ENCODE data around the gene SEMA3B. TPM values are rescaled to one million over a fixed set of nuclear protein-coding genes. Genes with fewer than 3 reads are reported as not detected.

SEMA3B gene
- total and polyA plus RNA-seq, 2 donors from 2014 or later: 96.1 to 99.9 TPM

GRCh38 chr3:50268276-50268675, 671 bp upstream of the SEMA3B start:
- FAIRE-seq: no peak
- H3K4me3 ChIP-seq (ENCODE audit: low read length in 3 of 3): peak overlapping the region in 2 of 3 donors; percentile 3 to 84

GRCh38 chr3:50269460-50269859, 513 bp downstream of the SEMA3B start:
- Histone ChIP-seq H3K4me1 (ENCODE audit: control insufficient read depth in 2 of 3, insufficient read depth in 2 of 3, low read depth in 1 of 3, low read length in 3 of 3) (peaks cover 0 to 60% (median 45%) of the 10 kb centered on the region in 3 donors), H3K4me3 (ENCODE audit: low read length in 3 of 3) (peak overlapping the region; percentile 44 to 84 (median 73)), H3K9me3 (ENCODE audit: control insufficient read depth in 2 of 3, insufficient read depth in 1 of 3, low read length in 3 of 3) (no peaks in the 10 kb centered on the region), H3K27ac (ENCODE audit: low read depth in 2 of 2, low read length in 2 of 2) (peak overlapping the region; percentile 91 to 94), H3K9ac (ENCODE audit: low read length in 3 of 3) (peak overlapping the region; percentile 40 to 95 (median 63)), H3K36me3 (ENCODE audit: control insufficient read depth in 2 of 3, insufficient read depth in 3 of 3, low read length in 3 of 3) (no peaks in the 10 kb centered on the region), H3K27me3 (ENCODE audit: control insufficient read depth, insufficient read depth, low read length) (peaks cover 4% of the 10 kb centered on the region)
- no peak for TF ChIP-seq CTCF (IDR thresholded peaks at IDR 0.05; ENCODE audit: borderline replicate concordance, extremely low read depth, insufficient read depth)
- FAIRE-seq (no peak), DNase-seq (peak in 1 of 5 donors; percentile 24)
- intact Hi-C loops (cut with DNase I): no loop called here

More at GRCh38 chr3:50268276-50268675, 671 bp upstream of the SEMA3B start:
- Histone ChIP-seq H3K27ac (ENCODE audit: low read depth in 2 of 2, low read length in 2 of 2) (peak overlapping the region; percentile 91 to 94), H3K36me3 (ENCODE audit: control insufficient read depth in 2 of 3, insufficient read depth in 3 of 3, low read length in 3 of 3) (no peaks in the 10 kb centered on the region), H3K9ac (ENCODE audit: low read length in 3 of 3) (peak overlapping the region in 1 of 3 donors; percentile 95), H3K4me1 (ENCODE audit: control insufficient read depth in 2 of 3, insufficient read depth in 2 of 3, low read depth in 1 of 3, low read length in 3 of 3) (peaks cover 0 to 62% (median 45%) of the 10 kb centered on the region in 3 donors), H3K27me3 (ENCODE audit: control insufficient read depth, insufficient read depth, low read length) (no peaks in the 10 kb centered on the region), H3K9me3 (ENCODE audit: control insufficient read depth in 2 of 3, insufficient read depth in 1 of 3, low read length in 3 of 3) (no peaks in the 10 kb centered on the region)
- TF ChIP-seq CTCF (IDR thresholded peaks at IDR 0.05; ENCODE audit: borderline replicate concordance, extremely low read depth, insufficient read depth): no peak
- intact Hi-C loops (cut with DNase I): no loop called here
- DNase-seq: peak in 1 of 5 donors; percentile 21

- Histone ChIP-seq H3K4me3 (ENCODE audit: low read length in 3 of 3) (peak overlapping the region in 2 of 3 donors; percentile 73 to 84), H3K27ac (ENCODE audit: low read depth in 2 of 2, low read length in 2 of 2) (peak overlapping the region; percentile 91 to 94), H3K9me3 (ENCODE audit: control insufficient read depth in 2 of 3, insufficient read depth in 1 of 3, low read length in 3 of 3) (no peaks in the 10 kb centered on the region), H3K9ac (ENCODE audit: low read length in 3 of 3) (peak overlapping the region in 1 of 3 donors; percentile 95), H3K27me3 (ENCODE audit: control insufficient read depth, insufficient read depth, low read length) (peaks cover 6% of the 10 kb centered on the region), H3K4me1 (ENCODE audit: control insufficient read depth in 2 of 3, insufficient read depth in 2 of 3, low read depth in 1 of 3, low read length in 3 of 3) (peaks cover 0 to 58% (median 42%) of the 10 kb centered on the region in 3 donors), H3K36me3 (ENCODE audit: control insufficient read depth in 2 of 3, insufficient read depth in 3 of 3, low read length in 3 of 3) (no peaks in the 10 kb centered on the region)
- no peak for FAIRE-seq
- intact Hi-C loops (cut with DNase I): loop anchor here (5.0 kb wide), 1 partner anchor 43 kb away; no protein-coding TSS in a partner anchor
- peak in 1 of 5 donors; percentile 13 for DNase-seq
- no peak for TF ChIP-seq CTCF (IDR thresholded peaks at IDR 0.05; ENCODE audit: borderline replicate concordance, extremely low read depth, insufficient read depth)
Measured at GRCh38 chr3:50269977-50270413, 1.0 kb downstream of the SEMA3B start.
